DMS 273 treated with DMSO at 0.1 percent for 48 hours (cell line): Measurements from ENCODE around the gene POR.

Source experiments
- DNase-seq: peaks from one replicate; lab custom pipeline; 2025; lab: John Stamatoyannopoulos, UW

POR gene

DNA sequence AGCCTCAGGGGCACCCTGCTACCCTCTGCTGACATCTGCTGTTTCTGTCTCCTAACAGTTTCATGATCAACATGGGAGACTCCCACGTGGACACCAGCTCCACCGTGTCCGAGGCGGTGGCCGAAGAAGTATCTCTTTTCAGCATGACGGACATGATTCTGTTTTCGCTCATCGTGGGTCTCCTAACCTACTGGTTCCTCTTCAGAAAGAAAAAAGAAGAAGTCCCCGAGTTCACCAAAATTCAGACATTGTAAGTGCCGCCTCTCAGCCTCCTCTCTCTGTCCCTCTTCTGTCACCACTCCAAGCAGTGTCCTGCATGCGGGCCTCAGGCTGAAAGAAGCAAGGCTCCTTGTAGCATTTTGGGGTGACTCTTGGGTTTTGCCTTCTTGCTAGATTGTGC lies 39.0 kb downstream of the POR start:
- DNase-seq = no peak

DNA sequence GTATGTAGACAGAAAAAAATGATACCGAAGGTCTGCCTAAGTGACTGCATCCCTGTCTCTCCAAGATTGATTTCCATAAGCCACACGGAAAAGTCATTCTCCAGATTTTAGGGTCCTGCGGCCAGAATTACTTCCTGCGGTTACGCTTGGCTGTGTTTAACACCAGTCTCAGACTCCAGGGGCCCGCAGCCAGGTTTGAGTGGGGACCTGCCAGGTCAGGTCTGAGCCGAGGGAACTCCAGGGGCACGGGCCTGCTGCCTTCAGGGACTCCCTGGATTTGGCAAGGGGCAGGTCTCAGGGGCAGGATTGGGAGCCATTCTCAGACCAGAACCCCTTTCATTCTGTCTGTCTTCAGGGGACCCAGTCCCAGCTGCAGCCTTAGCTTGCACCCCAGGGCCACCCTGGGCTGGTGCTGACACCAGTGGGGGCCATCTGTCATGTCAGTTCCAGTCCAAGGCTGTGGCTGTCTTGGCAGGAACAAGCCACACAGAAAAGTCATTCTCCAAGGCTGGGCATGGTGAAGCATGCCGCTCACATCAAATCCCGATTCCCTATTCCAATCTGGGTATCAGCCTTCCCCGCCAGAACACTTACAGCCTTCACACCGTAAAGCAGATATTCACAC lies 40.5 kb downstream of the POR start:
- DNase-seq = no peak

GRCh38 chr7:75957021-75957736 lies 42.2 kb downstream of the POR start:
- DNase-seq = no peak

DNA sequence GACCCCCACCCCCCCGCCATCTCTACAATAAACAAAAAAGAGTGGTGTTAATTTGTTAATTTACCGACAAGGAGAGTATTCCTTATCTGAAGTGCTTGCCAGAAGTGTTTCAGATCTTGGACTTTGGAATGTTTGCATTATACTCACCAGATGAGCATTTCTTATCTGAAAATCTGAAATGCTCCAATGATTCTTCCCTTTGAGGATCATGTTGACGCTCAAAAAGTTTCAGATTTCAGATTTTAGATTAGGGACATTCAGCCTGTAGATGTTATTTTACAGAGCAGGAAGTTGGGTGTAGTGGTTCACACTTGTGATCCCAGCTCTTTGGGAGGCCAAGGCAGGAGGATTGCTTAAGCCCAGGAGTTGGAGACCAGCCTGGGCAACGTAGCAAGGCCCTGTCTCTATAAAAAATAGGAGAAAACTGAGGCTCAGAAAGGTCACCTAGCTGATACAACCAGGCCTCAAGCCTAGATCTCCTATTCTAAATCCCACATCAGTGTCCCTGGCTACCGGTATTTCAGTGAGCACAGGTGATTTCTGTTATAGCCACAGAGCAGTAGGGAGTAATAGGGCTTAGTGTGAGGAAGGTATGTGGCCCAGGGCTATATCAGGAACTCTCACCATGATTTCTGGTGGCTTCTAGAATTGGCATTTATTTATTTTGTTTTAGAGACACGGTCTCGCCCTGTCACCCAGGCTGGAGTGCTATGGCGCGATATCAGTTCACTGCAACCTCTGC lies 44.0 kb downstream of the POR start:
- no peak for DNase-seq

GRCh38 chr7:75960372-75960771 lies 45.4 kb downstream of the POR start:
- no peak for DNase-seq

- DNase-seq = no peak
Measured at GRCh38 chr7:75961218-75961617, 46.3 kb downstream of the POR start.

DNA sequence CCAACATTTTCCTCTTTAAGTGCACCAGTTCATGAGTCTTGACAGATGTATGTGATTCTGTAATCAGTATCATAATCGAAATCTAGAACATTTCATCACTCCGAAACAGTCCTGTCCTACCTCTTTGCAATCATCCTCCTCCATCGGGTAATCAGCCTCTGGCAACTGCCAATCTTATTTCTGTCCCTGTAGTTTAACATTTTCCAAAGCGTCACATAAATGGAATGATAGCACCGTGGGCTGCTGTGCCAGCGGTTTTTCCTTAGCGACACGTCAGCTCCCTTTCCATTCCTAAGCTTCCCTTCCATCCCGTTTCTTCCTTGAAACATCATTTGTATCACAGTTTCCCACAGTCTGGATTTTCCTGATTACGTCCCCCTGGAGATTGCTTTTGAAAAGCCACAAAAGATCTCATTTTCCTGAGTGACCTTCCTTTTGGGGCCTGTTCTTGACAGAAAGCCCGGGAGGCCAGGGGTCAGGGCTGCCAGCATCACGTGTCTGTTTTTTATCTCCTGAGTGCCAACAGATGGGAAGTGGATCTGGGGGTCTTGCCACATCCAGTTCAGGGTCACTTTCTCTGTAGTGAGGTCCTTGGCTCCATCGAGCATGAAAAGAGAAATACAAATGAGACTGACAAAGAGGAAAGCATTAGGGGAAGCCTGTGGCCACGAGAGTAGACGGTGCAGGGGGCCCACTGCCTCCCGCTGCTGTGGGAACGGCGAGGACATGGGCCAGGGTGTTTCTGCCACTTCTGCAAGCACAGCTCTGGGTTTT lies 47.8 kb downstream of the POR start:
- no peak for DNase-seq

- no peak for DNase-seq
Measured at GRCh38 chr7:75963381-75963995, 48.5 kb downstream of the POR start.

DNA sequence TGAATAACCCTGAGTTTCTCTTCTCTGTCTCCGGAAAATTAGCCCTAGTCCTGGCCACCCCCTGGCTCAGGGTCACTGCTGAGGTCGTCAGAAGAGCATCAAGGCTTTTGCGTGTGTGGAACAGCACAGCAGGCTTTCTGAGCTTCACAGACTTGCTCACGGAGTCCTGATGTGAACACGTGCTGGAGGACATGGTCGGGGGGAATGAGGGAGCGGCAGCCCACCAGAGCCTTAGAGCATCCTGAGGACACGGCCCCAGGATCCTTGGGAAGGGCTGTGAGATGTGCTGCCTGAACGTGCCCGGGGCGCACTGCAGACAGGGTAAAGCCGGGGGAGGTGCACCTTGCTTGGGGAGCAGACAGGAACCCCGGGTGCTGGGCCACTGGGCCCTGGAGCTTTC lies 50.7 kb downstream of the POR start:
- DNase-seq = no peak

GRCh38 chr7:75966190-75966961 lies 51.4 kb downstream of the POR start:
- peak; percentile 87 for DNase-seq

GRCh38 chr7:75967055-75967454 lies 52.1 kb downstream of the POR start:
- DNase-seq = no peak

DNA sequence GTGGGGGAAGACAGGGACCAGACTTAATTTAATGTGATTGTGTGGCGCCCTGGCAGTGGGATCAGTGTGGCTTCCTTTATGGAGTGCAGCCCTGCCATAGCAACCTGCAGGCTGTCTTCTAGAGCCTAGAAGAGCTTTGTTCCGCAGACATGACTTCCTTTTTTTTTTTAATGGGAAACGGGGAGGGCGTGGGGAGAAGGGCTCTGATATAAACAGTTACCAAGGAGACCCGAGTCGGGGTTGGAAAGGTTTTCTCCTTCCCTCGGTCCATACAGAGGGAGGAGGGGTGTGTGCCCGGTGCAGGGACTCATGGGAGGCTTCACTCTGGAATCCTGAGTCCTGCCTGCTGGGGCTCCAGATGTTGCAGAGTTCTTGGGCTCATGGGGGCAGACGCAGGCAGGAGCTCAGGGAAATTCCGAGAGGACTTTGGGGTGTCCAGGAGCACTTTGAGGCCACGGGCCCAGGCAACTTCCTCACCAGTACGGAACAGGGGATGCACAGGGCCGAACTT lies 52.6 kb downstream of the POR start:
- DNase-seq = no peak

GRCh38 chr7:75968012-75968411 lies 53.1 kb downstream of the POR start:
- no peak for DNase-seq

DNA sequence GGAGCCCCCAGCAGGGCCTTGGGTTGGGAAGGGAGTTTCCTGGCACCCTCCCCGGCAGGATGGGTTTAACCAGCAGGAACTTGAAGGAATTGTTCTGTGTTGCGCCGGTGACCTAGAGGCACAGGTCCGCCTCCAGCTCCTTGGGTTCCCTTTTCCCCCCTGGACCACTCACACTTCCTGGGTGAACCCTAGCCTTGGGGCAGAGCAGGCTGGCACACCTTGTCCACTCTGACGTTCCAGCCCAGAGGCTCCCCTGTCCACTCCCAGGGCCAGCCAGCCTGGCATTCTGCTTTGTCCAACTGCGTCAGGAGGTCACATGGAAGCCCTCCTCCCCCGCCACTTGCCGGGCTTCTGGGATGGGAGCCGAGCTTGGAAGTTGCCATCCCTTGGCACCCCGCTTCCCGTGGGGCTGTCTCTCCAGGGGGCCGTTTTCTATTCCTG lies 53.6 kb downstream of the POR start:
- no peak for DNase-seq

- DNase-seq = no peak
Measured at GRCh38 chr7:75969182-75969581, 54.2 kb downstream of the POR start.

- no peak for DNase-seq
Measured at GRCh38 chr7:75969704-75970498, 54.9 kb downstream of the POR start.

DNA sequence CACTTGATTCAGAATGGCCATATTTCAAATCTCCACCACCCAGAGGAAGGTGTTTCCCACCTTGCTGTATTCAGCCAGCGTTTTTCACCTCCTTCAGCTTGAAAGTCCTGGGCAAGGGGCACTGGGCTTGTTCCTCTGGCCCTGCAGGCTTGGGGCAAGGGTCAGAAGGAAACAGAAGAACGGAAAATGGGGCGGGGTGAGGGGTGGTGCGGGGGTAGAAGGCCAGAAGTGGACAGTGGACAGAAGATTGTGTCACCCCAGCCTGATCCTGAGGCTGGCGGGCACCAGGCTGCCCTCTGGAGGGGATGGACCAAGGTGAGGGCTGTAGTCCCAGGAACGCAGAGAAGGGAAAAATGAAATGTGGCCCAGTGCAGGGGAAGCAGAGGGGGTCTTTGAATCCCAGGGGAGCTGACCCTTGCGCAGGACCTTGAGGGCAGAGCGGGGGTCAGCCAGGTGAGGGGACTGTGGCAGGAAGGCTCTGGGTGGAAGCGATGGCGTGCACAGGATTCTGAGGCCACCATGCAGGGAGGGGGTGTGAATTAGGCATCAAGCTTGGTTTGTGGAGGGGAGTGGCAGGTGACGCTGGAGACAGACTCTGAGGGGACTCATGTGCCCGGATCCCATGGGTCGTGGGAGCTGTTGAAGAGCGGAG lies 56.5 kb downstream of the POR start:
- DNase-seq = no peak

DNA sequence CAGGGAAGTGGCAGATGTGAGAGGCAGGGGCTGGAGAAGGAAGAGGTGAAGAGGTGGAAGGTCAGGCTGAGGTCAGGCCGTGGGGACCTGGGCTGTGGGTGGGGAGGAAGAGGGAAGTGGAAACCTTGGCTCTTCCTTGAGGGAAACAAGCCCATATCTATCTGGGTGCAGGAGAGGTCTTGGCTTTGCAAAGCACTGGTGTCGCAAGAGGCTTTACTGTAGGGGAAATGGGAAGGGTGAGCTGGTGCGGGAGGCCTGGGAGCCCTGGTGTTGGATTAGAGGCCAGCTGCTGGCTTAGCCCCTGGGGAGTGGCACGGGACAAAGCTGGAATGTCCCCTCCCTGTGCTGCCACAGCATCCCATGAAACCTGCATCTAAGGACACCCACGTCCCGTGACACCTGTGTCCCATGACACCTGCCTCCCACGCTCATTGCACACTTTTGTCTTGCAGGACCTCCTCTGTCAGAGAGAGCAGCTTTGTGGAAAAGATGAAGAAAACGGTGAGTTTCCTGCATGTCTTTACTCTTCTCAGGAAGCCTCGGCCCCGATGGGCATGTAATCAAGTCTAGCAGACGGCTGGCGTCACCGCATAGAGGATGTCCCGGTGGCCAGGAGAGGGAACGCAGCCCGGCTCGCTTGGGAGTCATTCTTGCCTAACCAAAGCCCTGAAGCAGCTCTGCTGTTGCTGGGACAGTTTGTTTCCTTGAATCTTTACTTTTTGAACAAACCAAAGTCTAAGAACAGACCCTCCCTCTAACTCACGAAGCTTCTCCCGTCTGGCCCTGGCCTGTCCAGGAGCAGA lies 57.2 kb downstream of the POR start:
- DNase-seq = no peak

- DNase-seq = peak; percentile 66
Measured at GRCh38 chr7:75977743-75978142, 62.8 kb downstream of the POR start.
